SK-N-DZ (cell line): ENCODE results near the gene LEFTY1.
A peak's percentile ranks its signal among the peaks of the same experiment; 100 is the strongest.
"Not testable (repeated sequence)": the region's sequence is repeated elsewhere in the genome, so short reads cannot be mapped to it uniquely, and the experiment has no call there.

Experiments used
- DNase-seq: peaks from one replicate; pipeline ENCODE4 v3.0.0-alpha.2; 2015; ENCODE audit warnings: low spot score
- small RNA-seq, 2 experiments: library from RNA; depleted of rRNA; stranded (forward); fragments of <200 nt; gene quantifications; one replicate each; pipeline ENCODE3, GENCODE V24; 2014

The LEFTY1 gene

GRCh38 chr1:225849925-225850324 is 39.0 kb downstream of the LEFTY1 start:
- no peak for DNase-seq

- no peak for DNase-seq
Measured at GRCh38 chr1:225848030-225848955, 40.7 kb downstream of the LEFTY1 start.

- DNase-seq: no peak
Measured at GRCh38 chr1:225847610-225848009, 41.3 kb downstream of the LEFTY1 start.

GRCh38 chr1:225846331-225847310 is 42.3 kb downstream of the LEFTY1 start:
- DNase-seq: no peak

- peak; percentile 77 for DNase-seq
Measured at GRCh38 chr1:225845571-225846259, 43.2 kb downstream of the LEFTY1 start.

GRCh38 chr1:225845097-225845496 is 43.8 kb downstream of the LEFTY1 start:
- DNase-seq: no peak

GRCh38 chr1:225844236-225845061 is 44.5 kb downstream of the LEFTY1 start:
- DNase-seq: no peak

- no peak for DNase-seq
Measured at GRCh38 chr1:225843426-225843795, 45.5 kb downstream of the LEFTY1 start.

GRCh38 chr1:225842788-225843425 is 46.0 kb downstream of the LEFTY1 start:
- DNase-seq: no peak

GRCh38 chr1:225842074-225842473 is 46.9 kb downstream of the LEFTY1 start:
- DNase-seq: no peak

GRCh38 chr1:225840713-225841112 is 48.2 kb downstream of the LEFTY1 start:
- DNase-seq: no peak

- DNase-seq: no peak
Measured at GRCh38 chr1:225840223-225840610, 48.7 kb downstream of the LEFTY1 start.

GRCh38 chr1:225838793-225839192 is 50.2 kb downstream of the LEFTY1 start:
- no peak for DNase-seq

- not testable (repeated sequence) for DNase-seq
Measured at GRCh38 chr1:225836296-225836695, 52.6 kb downstream of the LEFTY1 start.

Small RNA genes lying within 50 kb of the gene (small RNA-seq; reads per million reads assigned to genes)
- gene AL117348.1: 0 reads per million in 2 experiments
